Fibroblast of upper back skin (primary cell): ENCODE data around the gene FAF2.

ENCODE experiments used
- DNase-seq: peaks from one replicate; pipeline ENCODE4 v3.0.0-alpha.2; 2013

Gene FAF2

GRCh38 chr5:176514244-176514950, 66.2 kb downstream of the FAF2 start:
- no peak for DNase-seq

GRCh38 chr5:176515396-176515795, 67.2 kb downstream of the FAF2 start:
- DNase-seq = no peak

GRCh38 chr5:176517053-176517661, 69.0 kb downstream of the FAF2 start:
- DNase-seq = no peak

- no peak for DNase-seq
Observed at GRCh38 chr5:176519810-176520720, 71.9 kb downstream of the FAF2 start.

- DNase-seq = no peak
Observed at GRCh38 chr5:176521286-176521685, 73.1 kb downstream of the FAF2 start.

- no peak for DNase-seq
Observed at GRCh38 chr5:176521699-176522263, 73.6 kb downstream of the FAF2 start.

- no peak for DNase-seq
Observed at GRCh38 chr5:176524138-176524537, 76.0 kb downstream of the FAF2 start.

GRCh38 chr5:176524987-176525386, 76.8 kb downstream of the FAF2 start:
- DNase-seq = no peak

GRCh38 chr5:176525677-176526076, 77.5 kb downstream of the FAF2 start:
- DNase-seq = no peak

GRCh38 chr5:176526462-176526861, 78.3 kb downstream of the FAF2 start:
- DNase-seq = no peak

GRCh38 chr5:176527246-176528222, 79.3 kb downstream of the FAF2 start:
- no peak for DNase-seq

GRCh38 chr5:176528301-176528700, 80.1 kb downstream of the FAF2 start:
- no peak for DNase-seq

- no peak for DNase-seq
Observed at GRCh38 chr5:176528761-176529115, 80.6 kb downstream of the FAF2 start.

GRCh38 chr5:176529116-176529740, 81.0 kb downstream of the FAF2 start:
- DNase-seq = no peak

- no peak for DNase-seq
Observed at GRCh38 chr5:176529741-176530141, 81.6 kb downstream of the FAF2 start.

- DNase-seq = no peak
Observed at GRCh38 chr5:176530393-176530982, 82.3 kb downstream of the FAF2 start.

GRCh38 chr5:176530983-176531901, 83.1 kb downstream of the FAF2 start:
- no peak for DNase-seq

GRCh38 chr5:176531902-176532493, 83.8 kb downstream of the FAF2 start:
- DNase-seq = no peak

- no peak for DNase-seq
Observed at GRCh38 chr5:176532795-176533194, 84.6 kb downstream of the FAF2 start.

- DNase-seq = no peak
Observed at GRCh38 chr5:176533390-176533789, 85.2 kb downstream of the FAF2 start.
